ENCODE data around the gene ANK3.
"Not testable (repeated sequence)": the region's sequence is repeated elsewhere in the genome, so short reads cannot be mapped to it uniquely, and the experiment has no call there.

Gene ANK3

DNA sequence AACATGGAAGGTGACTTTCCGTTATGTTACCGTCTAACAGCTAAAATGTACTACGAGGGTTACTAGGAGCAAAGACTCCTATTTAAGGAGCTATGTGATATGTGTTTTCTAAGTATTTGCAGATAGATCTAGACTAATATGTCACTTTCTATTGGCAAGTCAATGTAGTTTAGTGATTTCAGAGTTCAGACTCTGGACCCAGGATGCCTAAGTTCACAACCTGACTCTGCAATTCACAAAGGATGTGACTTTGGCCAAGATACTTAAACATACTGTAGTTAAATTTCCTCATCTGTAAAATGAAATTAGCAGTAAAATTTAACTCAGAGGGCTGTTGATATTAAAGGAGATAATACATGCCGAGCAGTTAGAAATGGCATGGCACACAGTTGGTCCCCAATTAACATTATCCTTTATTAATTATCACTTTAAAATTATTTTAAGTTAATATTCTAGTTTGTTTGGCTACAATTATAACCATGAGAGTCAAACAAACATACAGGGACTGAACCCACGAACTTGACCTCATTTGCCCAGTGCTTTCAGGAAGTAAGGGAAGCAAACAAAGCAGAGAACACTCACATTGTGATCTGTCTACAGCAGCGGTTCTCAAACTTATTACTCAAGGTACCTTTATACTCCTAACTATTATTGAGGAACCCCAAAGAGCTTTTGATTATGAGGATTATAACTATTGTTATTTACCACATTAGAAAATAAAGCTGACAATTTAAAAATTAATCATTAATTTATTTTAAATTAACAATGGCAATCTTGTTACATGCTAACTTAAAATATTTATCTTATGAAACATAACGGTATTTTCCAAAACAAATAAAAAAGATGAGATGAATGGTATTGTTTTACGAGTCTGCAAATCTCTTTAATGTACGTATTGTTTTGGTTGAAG lies 94.4 kb downstream of the ANK3 start:
- DNase-seq (ENCODE audit: low read depth) = no peak
- H3K4me3 ChIP-seq (ENCODE audit: low read length) = no peak overlapping the region
- TF ChIP-seq, protein P1, sequence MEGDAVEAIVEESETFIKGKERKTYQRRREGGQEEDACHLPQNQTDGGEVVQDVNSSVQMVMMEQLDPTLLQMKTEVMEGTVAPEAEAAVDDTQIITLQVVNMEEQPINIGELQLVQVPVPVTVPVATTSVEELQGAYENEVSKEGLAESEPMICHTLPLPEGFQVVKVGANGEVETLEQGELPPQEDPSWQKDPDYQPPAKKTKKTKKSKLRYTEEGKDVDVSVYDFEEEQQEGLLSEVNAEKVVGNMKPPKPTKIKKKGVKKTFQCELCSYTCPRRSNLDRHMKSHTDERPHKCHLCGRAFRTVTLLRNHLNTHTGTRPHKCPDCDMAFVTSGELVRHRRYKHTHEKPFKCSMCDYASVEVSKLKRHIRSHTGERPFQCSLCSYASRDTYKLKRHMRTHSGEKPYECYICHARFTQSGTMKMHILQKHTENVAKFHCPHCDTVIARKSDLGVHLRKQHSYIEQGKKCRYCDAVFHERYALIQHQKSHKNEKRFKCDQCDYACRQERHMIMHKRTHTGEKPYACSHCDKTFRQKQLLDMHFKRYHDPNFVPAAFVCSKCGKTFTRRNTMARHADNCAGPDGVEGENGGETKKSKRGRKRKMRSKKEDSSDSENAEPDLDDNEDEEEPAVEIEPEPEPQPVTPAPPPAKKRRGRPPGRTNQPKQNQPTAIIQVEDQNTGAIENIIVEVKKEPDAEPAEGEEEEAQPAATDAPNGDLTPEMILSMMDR (conservative IDR thresholded peaks at IDR 0.05; ENCODE audit: low read length) = no peak

GRCh38 chr10:60293581-60294175 lies 96.0 kb downstream of the ANK3 start:
- no peak for DNase-seq (ENCODE audit: low read depth)
- H3K4me3 ChIP-seq (ENCODE audit: low read length) = no peak overlapping the region
- TF ChIP-seq, protein P1 (conservative IDR thresholded peaks at IDR 0.05; ENCODE audit: low read length) = no peak

GRCh38 chr10:60292998-60293397 lies 96.7 kb downstream of the ANK3 start:
- DNase-seq (ENCODE audit: low read depth) = no peak
- TF ChIP-seq, protein P1 (conservative IDR thresholded peaks at IDR 0.05; ENCODE audit: low read length) = no peak
- H3K4me3 ChIP-seq (ENCODE audit: low read length) = no peak overlapping the region

- not testable (repeated sequence) for H3K4me3 ChIP-seq (ENCODE audit: low read length); DNase-seq (ENCODE audit: low read depth)
Measured at GRCh38 chr10:60292536-60292935, 97.1 kb downstream of the ANK3 start.

DNA sequence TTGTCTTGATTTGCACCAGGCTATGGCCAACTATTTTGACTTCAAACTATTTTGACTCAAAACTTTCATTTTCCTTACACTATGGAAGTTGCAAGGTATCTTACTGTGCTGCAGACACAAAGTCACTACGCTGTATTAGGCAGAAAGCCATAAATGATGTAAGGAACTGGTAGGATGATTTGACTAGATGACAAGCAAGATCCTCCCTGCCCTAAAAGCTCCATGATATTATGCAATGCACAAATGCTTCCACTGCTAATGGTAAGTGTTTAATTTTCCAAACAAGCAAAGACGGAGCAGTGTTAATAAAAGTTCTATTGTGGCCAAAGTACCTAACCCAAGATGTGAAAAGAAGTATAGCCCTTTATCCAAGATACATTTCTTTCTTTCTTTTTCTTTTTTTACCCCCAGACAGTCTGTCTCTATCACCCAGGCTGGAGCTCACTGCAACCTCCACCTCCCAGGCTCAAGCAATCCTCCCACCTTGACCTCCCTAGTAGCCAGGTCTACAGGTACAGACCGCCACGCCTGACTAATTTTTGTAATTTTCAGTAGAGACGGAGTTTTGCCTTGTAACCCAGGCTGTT lies 98.2 kb downstream of the ANK3 start:
- TF ChIP-seq, protein P1 (conservative IDR thresholded peaks at IDR 0.05; ENCODE audit: low read length) = no peak
- DNase-seq (ENCODE audit: low read depth) = peak; percentile 13
- no peak overlapping the region for H3K4me3 ChIP-seq (ENCODE audit: low read length)

- no peak for DNase-seq (ENCODE audit: low read depth)
Measured at GRCh38 chr10:60290558-60290957, 99.1 kb downstream of the ANK3 start.

GRCh38 chr10:60289800-60290199 lies 99.9 kb downstream of the ANK3 start:
- TF ChIP-seq, protein P1 (conservative IDR thresholded peaks at IDR 0.05; ENCODE audit: low read length) = no peak
- no peak overlapping the region for H3K4me3 ChIP-seq (ENCODE audit: low read length)
- no peak for DNase-seq (ENCODE audit: low read depth)

More at GRCh38 chr10:60290558-60290957, 99.1 kb downstream of the ANK3 start:
- TF ChIP-seq, protein P1 (conservative IDR thresholded peaks at IDR 0.05; ENCODE audit: low read length) = no peak
- H3K4me3 ChIP-seq (ENCODE audit: low read length) = no peak overlapping the region
